GM08714 (cell line): ENCODE measurements around the gene RAB8A.

Experiments
- H3K4me3 ChIP-seq: fragments of 200-500 bp; sonication (Bioruptor generic); 2 replicates; pipeline ENCODE4 v1.5.1; 2014; ENCODE audit warnings: mild to moderate bottlenecking, low read length, inconsistent platforms
- ZNF274 ChIP-seq: IDR thresholded peaks from 2 replicates; pipeline ENCODE4 v1.6.1; 2012; ENCODE audit warnings: mild to moderate bottlenecking, low read depth, low read length

The RAB8A gene

DNA sequence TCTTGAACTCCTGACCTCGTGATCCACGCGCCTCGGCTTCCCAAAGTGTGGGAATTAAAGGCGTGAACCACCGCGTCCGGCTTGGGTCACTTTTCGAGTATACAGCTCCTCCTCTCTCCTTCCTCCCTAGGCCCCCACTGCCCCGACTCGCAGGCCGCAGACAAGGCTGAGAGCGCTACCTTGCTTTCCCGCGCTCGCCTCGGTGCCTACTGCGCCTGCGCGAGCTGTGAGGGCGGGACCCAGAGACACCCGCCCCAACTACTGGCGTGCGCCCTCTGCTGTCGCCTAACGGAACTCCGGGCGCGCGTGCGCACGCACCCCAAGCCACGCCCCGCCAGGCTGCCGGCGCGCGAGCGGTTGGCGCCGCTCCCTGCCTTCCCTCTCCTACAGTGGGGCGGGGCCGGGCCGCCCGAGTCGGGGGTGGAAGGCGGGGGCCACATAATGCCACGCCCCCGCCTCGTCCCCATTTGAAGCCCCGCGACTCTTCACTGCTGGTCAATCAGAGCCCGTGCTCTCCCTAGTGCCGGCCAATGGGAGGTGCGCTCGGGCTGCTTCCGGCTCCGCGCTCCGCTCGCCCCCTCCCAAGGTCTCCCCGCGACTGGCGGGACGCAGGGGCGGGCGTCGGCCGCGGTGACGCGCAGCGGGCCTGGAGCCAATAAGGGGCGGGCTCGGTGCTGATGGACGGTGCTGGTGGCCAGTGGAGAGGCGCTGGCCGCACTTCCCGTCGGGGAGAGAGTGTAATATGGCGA is at the start of gene RAB8A:
RAB8A (plus strand) TSS at position 730 of the 749 bp plus-strand sequence; CDS start at position 743, 13 bp downstream.
- H3K4me3 ChIP-seq = peak within 1 kb of the TSS; percentile 90
- no peak for TF ChIP-seq ZNF274

DNA sequence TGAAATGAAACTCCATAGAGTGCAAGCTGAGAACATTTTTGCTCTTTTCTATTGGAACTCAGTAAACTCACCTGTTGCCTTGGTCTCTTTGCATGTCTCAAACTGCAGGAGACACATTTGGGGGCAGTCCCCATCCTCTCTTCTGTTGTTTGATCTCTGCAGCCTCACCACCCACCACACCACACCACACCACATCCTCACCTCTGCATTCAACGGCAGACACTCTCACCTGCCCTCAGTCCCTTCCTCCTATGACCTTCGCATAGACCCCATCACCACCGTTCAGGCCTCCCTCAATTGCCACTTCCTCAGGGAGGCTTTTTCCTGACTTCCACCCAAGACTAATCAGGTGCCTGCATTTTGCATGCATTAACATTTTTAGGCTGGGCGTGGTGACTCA is 49.7 kb upstream of the RAB8A start:
- H3K4me3 ChIP-seq = no peak overlapping the region
- no peak for TF ChIP-seq ZNF274

- TF ChIP-seq ZNF274 = no peak
- H3K4me3 ChIP-seq = no peak overlapping the region
Measured at GRCh38 chr19:16062789-16063188, 48.9 kb upstream of the RAB8A start.

DNA sequence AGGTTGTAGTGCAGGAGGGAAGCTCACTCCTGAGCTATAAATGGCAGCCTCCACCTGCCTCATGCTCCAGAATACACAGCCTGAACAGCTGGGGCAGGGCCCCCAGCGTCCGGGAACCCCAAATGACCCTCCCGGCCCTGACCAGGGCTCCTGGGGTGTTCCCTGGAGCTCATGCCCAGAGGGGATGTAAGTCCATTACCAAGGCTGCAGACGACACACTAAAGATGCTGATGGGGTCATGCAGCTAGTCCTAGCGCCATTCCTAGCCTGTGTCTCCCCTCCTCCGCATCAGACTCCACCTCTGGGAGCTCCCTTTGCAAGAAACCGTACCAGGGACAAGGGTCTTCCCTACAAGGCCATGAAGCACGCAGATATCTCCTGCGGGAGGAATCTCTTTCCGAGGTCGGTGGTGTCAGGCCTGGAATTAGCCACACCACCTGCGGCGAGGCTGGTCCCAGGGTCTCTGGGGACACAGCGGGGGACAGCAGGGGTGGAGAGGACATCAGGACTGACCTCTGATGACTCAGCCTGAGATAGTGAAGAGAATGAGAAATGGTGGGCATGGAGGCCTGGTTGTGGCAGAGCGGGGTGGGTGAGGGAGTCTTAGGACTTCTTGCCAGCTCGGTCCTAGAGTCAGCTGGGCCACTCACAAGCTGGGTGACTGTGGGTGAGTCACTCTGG is 47.3 kb upstream of the RAB8A start:
- no peak for TF ChIP-seq ZNF274
- no peak overlapping the region for H3K4me3 ChIP-seq

DNA sequence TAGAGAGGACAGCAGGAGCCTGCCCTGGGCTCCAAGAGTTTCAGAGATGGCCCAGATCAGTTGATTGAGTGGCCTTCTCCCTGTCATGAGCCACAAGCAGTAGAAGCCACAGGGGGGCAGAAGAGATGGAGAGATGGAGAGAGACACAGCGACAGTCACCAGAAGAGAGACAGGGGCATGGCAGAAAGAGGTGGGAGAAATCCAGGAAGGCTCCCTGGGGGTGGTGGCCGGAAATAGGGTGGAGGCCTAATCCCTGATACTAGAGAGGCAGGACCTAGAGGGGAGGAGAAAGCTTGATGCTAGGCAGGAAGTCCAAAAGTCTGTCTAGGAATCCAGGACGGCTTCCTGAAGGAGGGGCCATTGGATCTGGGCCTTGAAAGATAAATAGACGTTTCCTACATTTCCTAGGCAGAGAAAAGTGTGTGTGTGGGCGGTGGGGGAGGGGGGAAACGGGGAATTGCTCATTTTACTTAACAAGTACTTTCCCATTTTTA is 45.0 kb upstream of the RAB8A start:
- no peak for TF ChIP-seq ZNF274

GRCh38 chr19:16067205-16067938 is 44.3 kb upstream of the RAB8A start:
- no peak overlapping the region for H3K4me3 ChIP-seq

More for the DNA sequence above, 45.0 kb upstream of the RAB8A start:
- no peak overlapping the region for H3K4me3 ChIP-seq

GRCh38 chr19:16068696-16069259 is 42.9 kb upstream of the RAB8A start:
- H3K4me3 ChIP-seq = no peak overlapping the region
- TF ChIP-seq ZNF274 = no peak

More at GRCh38 chr19:16067205-16067938, 44.3 kb upstream of the RAB8A start:
- no peak for TF ChIP-seq ZNF274

- no peak for TF ChIP-seq ZNF274
- no peak overlapping the region for H3K4me3 ChIP-seq
Measured at GRCh38 chr19:16069813-16070365, 41.8 kb upstream of the RAB8A start.

- TF ChIP-seq ZNF274 = no peak
- H3K4me3 ChIP-seq = no peak overlapping the region
Measured at GRCh38 chr19:16070366-16070990, 41.2 kb upstream of the RAB8A start.

GRCh38 chr19:16071072-16071691 is 40.5 kb upstream of the RAB8A start:
- no peak overlapping the region for H3K4me3 ChIP-seq

DNA sequence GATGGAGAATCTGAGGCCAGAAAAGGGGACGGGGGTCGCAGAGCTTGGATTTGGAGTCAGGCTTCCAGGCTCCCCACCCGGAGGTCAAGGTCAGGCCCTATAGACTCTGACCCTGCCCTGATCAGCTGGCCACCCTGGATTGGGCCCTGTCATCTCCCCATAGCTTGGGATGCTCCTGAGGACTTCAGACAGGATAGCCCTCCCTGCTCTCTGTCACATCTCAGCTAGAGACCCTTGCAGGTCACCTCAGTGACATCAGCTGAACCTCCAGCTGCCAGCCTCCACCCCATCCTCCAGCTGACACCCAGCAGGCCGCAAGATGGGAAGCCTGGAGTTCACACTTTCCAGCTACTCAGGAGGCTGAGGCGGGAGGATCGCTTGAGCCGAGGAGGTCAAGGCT is 38.2 kb upstream of the RAB8A start:
- no peak overlapping the region for H3K4me3 ChIP-seq
- TF ChIP-seq ZNF274 = no peak

More at GRCh38 chr19:16071072-16071691, 40.5 kb upstream of the RAB8A start:
- no peak for TF ChIP-seq ZNF274

GRCh38 chr19:16073988-16074387 is 37.7 kb upstream of the RAB8A start:
- no peak overlapping the region for H3K4me3 ChIP-seq
- no peak for TF ChIP-seq ZNF274
